Measurements from ENCODE around the gene TERT.
"Not testable (repeated sequence)": the region's sequence is repeated elsewhere in the genome, so short reads cannot be mapped to it uniquely, and the experiment has no call there.

GRCh38 chr5:1289559-1289958 is 5.3 kb downstream of the TERT start:
- TF ChIP-seq POLR2A (IDR thresholded peaks at IDR 0.05; ENCODE audit: low read length); GATA1 (IDR thresholded peaks at IDR 0.05; ENCODE audit: low read depth, low read length): not testable (repeated sequence)
